ENCODE results near the gene LPCAT2.

Gene LPCAT2

DNA sequence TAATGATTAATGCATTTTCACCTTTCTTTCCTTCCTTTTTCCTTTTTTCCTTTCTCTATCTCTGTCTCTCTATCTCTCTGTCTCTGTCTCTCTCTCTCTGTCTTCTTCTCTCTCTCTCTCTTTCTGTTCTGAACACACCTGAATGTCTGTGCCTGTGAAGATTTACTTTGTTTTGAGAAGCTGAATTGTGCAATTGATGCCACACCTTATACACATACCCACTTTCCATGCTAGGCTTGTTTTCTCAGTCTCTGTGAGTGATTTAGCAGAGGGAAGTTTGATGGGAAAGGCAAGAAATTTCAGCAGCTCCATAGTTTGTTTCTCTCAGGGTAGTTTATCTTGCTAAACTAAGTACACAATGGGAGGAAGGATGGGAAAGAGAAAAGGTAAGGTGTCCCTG, 48.3 kb downstream of the LPCAT2 start:
- no peak for DNase-seq

DNA sequence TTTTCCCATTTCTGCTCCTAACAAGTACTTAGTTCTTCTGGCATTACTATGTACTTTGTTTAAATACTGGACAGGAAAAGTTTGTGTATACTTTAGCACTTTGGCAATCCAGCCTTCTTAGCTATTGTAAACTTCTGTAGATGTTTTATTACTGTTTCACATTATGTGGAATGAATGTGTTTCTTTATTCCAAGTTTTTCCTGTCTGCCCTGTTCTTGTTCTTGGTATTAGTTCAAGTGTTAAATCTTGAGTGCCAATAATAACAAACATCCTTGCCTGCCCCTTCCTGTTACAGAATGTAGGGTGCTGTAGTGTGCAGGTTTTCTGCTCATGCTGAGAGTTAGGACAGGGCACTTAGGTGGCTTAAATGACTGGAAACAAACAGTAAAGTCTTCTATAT, 50.4 kb downstream of the LPCAT2 start:
- DNase-seq = no peak

DNA sequence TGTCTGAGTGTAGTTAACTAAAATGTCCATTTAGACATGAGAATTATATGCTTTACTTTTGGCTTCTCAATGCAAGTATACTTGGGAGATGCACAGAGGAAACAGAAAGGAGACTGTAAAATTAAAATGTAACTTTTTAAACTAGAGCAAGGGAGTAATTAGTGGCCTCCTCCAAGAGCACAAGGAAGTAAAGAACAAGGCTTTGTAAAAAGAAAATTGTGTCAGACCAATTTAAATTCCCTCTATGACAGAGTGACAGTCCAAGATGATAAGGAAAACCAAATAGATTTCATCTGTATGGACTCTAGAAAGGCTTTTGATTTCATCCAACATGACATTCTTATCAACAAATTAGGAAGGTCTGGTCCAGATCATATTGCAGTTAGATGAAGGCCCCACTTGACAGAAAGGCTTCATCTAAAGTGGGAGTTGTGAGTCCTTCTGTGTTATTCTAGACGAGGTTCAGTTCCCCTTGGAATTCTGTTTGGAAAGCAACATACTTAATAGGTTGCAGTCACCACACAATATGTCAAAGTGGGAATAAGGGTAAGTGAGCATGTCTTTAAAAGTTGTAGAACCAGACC, 51.2 kb downstream of the LPCAT2 start:
- no peak for DNase-seq

- DNase-seq = no peak
Observed at GRCh38 chr16:55561319-55561848, 52.5 kb downstream of the LPCAT2 start.

DNA sequence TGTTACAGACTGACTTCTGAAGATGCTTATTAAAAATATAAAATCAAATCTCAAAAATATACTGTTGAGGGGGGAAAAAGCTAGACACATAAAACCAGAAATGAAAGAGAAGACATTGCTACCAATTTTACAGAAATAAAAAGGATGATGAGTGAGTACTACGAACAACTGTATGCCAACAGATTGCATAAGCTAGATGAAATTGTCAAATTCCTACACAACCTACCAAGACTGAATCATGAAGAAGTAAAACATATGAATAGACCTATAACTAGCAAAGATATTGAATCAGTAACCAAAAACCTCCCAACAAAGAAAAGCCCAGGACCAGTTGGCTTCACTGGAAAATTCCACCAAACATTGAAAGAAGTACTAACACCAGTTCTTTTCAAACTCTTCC, 54.1 kb downstream of the LPCAT2 start:
- DNase-seq = no peak

DNA sequence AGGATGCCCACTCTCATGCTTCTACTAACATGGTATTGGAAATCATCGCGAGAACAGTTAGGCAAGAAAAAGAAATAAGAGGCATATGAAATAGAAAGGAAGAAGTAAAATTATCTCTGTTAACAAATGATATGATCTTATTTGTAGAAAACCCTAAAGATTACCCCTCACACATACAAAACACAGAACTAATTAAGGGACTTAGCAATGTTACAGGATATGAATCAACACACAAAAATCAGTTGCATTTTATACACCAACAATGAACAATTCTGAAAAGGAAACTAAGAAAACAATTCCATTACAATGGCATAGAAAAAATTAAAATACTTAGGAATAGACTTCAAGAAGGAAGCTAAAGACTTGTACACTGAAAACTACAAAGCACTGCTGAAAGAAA, 54.9 kb downstream of the LPCAT2 start:
- DNase-seq = no peak

DNA sequence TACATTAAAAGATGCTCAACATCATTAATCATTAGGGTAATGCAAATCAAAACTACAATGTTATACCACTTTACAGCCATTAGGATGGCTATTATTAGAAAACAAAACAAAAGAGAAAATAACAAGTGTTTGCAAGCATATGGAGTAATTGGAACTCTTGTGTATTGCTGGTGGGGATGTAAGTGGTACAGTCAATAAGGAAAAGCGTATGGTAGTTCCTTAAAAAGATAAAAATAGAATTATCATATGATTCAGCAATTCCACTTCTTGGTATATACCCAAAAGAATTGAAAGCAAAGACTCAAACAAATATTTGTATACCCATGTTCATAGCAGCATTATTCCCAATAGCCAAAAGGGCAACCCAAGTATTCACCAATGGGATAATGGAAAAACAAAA, 56.2 kb downstream of the LPCAT2 start:
- DNase-seq = peak in 1 of 3 experiments; percentile 31

DNA sequence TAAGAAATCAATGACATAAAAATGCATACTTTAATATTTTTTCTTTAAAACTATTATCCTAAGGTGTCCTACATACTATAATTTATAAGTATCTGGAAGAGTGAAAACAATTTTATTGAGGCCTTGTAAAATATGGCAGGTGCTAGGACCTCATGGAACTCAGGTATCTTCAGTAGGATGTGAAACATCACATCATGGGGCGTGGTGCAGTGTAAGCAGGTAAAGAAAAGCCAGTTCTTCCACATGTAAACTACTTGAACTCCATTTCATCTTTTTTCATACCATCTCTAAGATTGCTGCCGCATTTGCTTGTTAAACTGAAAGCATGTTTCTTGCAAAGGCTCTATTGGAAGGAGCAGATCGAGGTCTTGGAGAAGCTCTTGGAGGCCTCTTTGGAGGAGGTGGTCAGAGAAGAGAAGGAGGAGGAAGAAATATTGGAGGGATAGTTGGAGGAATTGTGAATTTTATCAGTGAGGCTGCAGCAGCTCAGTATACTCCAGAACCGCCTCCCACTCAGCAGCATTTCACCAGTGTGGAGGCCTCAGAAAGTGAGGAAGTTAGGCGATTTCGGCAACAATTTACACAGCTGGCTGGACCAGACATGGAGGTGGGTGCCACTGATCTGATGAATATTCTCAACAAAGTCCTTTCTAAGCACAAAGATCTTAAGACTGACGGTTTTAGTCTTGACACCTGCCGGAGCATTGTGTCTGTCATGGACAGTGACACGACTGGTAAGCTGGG, 57.7 kb downstream of the LPCAT2 start, which contains the start of gene CAPNS2:
CAPNS2 (plus strand) TSS at position 253 of the 744 bp plus-strand sequence; CDS start at position 326, 73 bp downstream.
- DNase-seq = no peak

DNA sequence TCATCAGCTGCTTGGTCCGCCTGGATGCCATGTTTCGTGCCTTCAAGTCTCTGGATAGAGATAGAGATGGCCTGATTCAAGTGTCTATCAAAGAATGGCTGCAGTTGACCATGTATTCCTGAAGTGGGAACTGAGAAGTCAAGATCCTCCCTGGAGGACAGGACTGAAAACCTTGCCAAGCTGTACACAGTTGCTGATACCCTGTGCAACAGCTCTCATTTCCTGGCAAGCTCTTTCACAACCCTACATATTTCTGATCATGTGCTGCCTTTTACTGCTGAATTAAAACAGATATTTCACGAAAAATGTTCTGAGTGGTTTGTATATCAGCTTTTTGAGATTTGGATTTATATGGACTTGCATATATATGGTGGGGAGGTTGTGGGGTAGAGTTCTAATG, 58.5 kb downstream of the LPCAT2 start:
- DNase-seq = no peak

DNA sequence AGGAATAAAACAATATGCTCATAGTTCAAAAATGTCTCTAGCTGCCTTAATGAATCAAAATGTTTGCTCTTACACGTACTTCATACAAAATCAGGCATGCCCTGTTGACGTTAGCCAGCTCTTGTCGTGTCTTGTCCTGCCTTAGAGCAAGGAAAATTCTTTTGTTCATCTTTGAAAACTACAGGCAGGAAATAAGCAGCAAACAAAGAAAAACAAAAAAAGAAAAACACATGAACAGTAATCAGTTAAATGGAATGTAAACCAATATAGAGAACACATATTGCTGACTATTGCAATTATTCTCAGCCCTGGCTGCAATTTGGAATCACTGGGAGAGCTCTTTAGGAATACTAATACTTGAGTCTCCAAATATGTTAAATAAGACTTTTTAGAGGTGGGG, 59.3 kb downstream of the LPCAT2 start:
- no peak for DNase-seq

- DNase-seq = peak in 2 of 3 experiments; percentile 4 to 54
Observed at GRCh38 chr16:55569025-55569424, 60.2 kb downstream of the LPCAT2 start.

GRCh38 chr16:55570159-55570558, 61.3 kb downstream of the LPCAT2 start:
- no peak for DNase-seq

DNA sequence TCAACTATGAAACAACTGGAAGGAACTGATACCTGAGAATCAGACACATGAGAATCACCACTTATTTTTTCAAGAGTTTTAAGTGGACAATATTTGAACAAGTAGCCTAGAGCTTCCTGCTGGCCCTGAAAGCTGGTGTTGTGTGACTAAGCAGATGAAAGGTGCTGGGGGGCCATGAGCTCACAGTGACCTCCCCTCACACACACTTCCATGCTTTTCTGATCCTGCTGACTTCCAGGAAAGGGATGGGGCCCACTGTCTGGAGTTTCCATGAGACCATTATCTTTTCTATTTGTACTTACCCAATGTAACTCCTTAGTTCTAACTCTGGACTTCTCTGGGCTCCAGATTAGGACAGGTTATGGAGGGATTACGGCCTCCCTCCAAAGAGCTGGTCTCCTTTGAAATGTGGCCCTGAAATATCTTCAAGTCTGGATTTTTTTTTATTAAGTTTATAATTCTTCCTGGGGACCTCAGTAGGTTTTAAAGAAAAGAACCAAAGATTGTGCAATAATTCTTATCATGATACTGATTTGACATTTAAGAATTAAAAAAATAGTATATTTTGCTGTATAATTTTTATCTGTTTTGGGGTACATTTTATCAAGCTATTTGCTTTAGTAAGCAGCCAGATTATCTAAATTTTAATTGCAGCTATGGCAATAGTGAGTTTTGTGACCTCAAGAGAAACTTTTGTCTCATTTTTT, 62.5 kb downstream of the LPCAT2 start:
- peak in 2 of 3 experiments; percentile 8 to 12 for DNase-seq

DNA sequence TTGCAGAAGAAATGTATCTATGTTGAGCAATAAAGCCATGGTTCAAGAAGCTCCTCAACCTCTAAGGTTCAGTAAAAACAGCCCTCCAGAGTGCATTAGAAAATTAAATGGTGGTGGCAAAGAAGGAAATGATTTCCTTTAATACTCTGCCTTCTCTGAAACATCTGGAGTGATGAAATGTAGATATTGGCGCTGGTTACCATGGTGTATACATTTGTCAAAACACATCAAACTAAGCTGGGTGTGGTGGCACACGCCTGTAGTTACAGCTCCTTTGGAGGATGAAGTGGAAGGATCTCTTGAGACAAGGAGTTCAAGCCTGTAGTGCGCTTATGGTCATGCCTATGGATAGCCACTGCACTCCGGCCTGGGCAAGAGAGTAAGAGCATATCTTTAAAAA, 63.6 kb downstream of the LPCAT2 start:
- DNase-seq = peak in 1 of 3 experiments; percentile 2

- no peak for DNase-seq
Observed at GRCh38 chr16:55574811-55575210, 65.9 kb downstream of the LPCAT2 start.

- DNase-seq = no peak
Observed at GRCh38 chr16:55575496-55575895, 66.6 kb downstream of the LPCAT2 start.

DNA sequence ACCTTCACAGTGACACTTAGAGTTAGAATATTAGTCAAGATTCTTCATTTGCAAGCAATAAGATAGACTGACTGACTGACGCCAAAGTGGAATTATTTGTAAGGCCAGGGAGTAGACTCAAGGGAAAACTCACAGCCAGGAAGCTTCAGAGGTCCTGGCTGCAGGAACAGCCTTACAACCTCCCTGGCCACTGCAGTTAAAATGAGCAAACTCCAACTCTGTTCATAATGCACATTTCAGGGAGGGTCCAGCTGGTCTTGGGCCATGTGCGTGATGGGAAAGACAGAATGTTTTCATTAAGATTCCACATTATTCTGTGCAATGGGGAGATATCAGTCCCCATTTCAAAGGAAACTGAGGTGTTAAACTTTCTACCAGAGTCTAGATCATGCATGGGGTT, 67.5 kb downstream of the LPCAT2 start:
- no peak for DNase-seq

- no peak for DNase-seq
Observed at GRCh38 chr16:55577887-55578286, 69.0 kb downstream of the LPCAT2 start.

- peak in 2 of 3 experiments; percentile 39 to 83 for DNase-seq
Observed at GRCh38 chr16:55585631-55586030, 76.8 kb downstream of the LPCAT2 start.

DNA sequence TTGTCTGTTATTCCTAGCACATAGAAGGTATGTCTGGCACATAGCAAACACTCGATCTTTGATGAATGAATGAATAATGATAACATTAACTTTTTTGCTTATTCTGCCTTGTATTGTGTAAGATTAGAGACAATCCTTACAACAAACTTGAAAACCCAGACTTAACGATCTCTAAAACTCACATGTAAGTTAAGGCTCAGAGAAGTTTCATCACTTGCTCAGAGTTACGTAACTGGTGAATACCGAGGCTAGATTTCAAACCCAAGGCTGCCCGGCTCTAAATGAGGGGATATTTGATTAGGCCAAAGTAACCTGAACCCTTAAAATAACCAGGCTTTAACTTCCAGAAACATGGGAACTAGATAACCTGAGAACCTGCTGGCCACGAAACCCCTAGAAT, 79.9 kb downstream of the LPCAT2 start:
- no peak for DNase-seq

DNA sequence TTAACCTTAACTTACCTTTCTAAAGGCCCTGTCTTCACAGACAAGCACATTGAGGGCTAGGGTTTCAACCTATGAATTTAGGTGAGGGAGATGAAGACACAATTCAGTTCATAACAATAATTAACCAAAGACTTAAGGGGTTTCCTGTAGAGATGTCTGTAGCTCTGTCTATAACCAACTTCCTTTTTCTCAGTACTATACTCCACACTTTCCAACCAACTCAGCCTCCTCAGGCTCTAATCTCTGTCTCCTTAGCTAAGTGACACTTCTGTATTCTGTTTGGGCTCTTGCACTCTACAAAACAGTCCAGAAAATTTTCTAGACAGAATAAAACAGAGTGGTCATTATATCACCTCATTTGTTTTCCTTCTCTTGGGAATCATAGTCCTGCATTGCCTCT, 83.4 kb downstream of the LPCAT2 start:
- DNase-seq = no peak

GRCh38 chr16:55597928-55598327, 89.1 kb downstream of the LPCAT2 start:
- no peak for DNase-seq

GRCh38 chr16:55605754-55606336, 97.0 kb downstream of the LPCAT2 start:
- no peak for DNase-seq

All from NCI-H1417 (cell line).